Lower lobe of right lung (tissue), 2 donors: ENCODE measurements around the gene ATG16L1. TPM values are rescaled to one million over a fixed set of nuclear protein-coding genes. Genes with fewer than 3 reads are reported as not detected.
"Not testable (repeated sequence)": the region's sequence is repeated elsewhere in the genome, so short reads cannot be mapped to it uniquely, and the experiment has no call there.

Source experiments
- ATAC-seq, 2 donors: fragments of 200-7000 bp; cut with Tn5 transposase; one replicate each; pipeline ENCODE4 v1.9.1; 2020 to 2022; ENCODE audit warnings: mild to moderate bottlenecking in 2 of 2, moderate library complexity in 2 of 2
- DNase-seq: peaks from one replicate; pipeline ENCODE4 v3.0.0-alpha.2; 2020
- H3K27ac ChIP-seq: fragments of 200-600 bp; one replicate; pipeline ENCODE4 v1.8.0; 2022
- H3K27me3 ChIP-seq: fragments of 200-600 bp; one replicate; pipeline ENCODE4 v1.8.0; 2022; ENCODE audit warnings: low read depth
- H3K36me3 ChIP-seq: fragments of 200-600 bp; one replicate; pipeline ENCODE4 v1.8.0; 2022; ENCODE audit warnings: mild to moderate bottlenecking
- H3K4me1 ChIP-seq: fragments of 200-600 bp; one replicate; pipeline ENCODE4 v1.8.0; 2022
- H3K4me3 ChIP-seq: fragments of 200-600 bp; one replicate; pipeline ENCODE4 v1.8.0; 2022; ENCODE audit warnings: mild to moderate bottlenecking
- H3K9me3 ChIP-seq: fragments of 200-600 bp; one replicate; pipeline ENCODE4 v1.8.0; 2022
- CTCF ChIP-seq: fragments of 200-600 bp; IDR thresholded peaks from one replicate; pipeline ENCODE4 v1.8.0; 2022; ENCODE audit warnings: antibody characterized with exemption, mild to moderate bottlenecking
- intact Hi-C: fragments of 100-400 bp; cut with DNase I; formaldehyde crosslinking; loops from one replicate; pipeline ENCODE4 v1.11.0; 2022
- total RNA-seq: library from RNA; stranded (reverse); fragmentation: NEBNext Ultra II Directional; extraction: Animal tissue kit (Norgen Biotek cat#: 25700); gene quantifications from one replicate; pipeline ENCODE4 v1.2.1, GENCODE V29; 2021
- donor health status: DM: no; HTN: yes; CAD: no; lungs with severe emphysema.

Gene ATG16L1
- total RNA-seq, 1 donor from 2014 or later = 21.4 TPM

- ATAC-seq (no peak), DNase-seq (no peak)
- intact Hi-C loops = no loop called here
- Histone ChIP-seq H3K27me3 (no peaks in the 10 kb centered on the region), H3K27ac (no peak overlapping the region), H3K4me1 (peaks cover 8% of the 10 kb centered on the region), H3K4me3 (no peak overlapping the region), H3K36me3 (no peaks in the 10 kb centered on the region), H3K9me3 (no peaks in the 10 kb centered on the region)
- no peak for TF ChIP-seq CTCF
Measured at GRCh38 chr2:233328922-233329321, 77.4 kb downstream of the ATG16L1 start.

DNA sequence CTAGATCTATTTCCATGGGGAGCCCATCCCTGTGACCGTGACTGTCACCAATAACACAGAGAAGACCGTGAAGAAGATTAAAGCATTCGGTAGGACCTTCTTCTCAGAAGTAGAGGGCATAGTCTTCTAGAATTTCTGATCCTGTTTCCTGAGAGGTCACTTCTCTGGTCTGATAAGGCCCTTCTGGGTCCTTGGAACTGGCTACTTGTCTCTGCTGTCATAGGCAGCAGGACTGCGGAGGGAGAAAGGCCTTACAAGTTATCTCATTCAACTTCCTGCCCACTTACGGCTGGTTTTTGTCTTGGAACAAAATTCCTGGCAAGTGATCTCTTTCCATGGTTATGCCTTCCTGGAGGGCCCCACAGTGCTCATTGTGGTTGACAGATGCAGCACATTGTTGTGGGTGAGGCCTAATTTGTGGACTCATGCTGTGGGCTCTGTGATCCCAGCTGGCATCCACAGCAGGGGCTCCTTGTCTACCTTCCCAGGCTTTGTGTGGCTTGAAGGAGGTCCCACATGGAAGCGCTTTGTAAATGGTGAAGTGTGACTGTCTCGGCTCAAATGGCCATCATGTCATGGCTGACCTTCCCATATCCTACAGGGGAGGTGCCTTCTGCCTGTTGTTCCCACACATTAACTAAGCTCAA, 78.1 kb downstream of the ATG16L1 start:
- Histone ChIP-seq H3K9me3 (no peaks in the 10 kb centered on the region), H3K4me1 (peaks cover 8% of the 10 kb centered on the region), H3K27ac (no peak overlapping the region), H3K4me3 (no peak overlapping the region), H3K36me3 (no peaks in the 10 kb centered on the region), H3K27me3 (no peaks in the 10 kb centered on the region)
- DNase-seq = no peak
- intact Hi-C loops = no loop called here
- no peak for TF ChIP-seq CTCF
- ATAC-seq = no peak

- DNase-seq = peak; percentile 80
Measured at GRCh38 chr2:233331536-233331935, 80.1 kb downstream of the ATG16L1 start.

GRCh38 chr2:233332125-233332524, 80.7 kb downstream of the ATG16L1 start:
- intact Hi-C loops = no loop called here
- TF ChIP-seq CTCF = no peak
- peaks cover 8% of the 10 kb centered on the region for H3K4me1 ChIP-seq
- H3K4me3 ChIP-seq = no peak overlapping the region
- H3K27ac ChIP-seq = peak overlapping the region; percentile 50
- H3K9me3 ChIP-seq = no peaks in the 10 kb centered on the region
- H3K27me3 ChIP-seq = no peaks in the 10 kb centered on the region
- no peak for ATAC-seq
- H3K36me3 ChIP-seq = no peaks in the 10 kb centered on the region
- no peak for DNase-seq

More at GRCh38 chr2:233331536-233331935, 80.1 kb downstream of the ATG16L1 start:
- Histone ChIP-seq H3K4me3 (no peak overlapping the region), H3K9me3 (no peaks in the 10 kb centered on the region), H3K27me3 (no peaks in the 10 kb centered on the region), H3K27ac (peak overlapping the region; percentile 70), H3K4me1 (peaks cover 8% of the 10 kb centered on the region), H3K36me3 (no peaks in the 10 kb centered on the region)
- TF ChIP-seq CTCF = no peak
- intact Hi-C loops = no loop called here
- peak; percentile 83 to 89 for ATAC-seq

DNA sequence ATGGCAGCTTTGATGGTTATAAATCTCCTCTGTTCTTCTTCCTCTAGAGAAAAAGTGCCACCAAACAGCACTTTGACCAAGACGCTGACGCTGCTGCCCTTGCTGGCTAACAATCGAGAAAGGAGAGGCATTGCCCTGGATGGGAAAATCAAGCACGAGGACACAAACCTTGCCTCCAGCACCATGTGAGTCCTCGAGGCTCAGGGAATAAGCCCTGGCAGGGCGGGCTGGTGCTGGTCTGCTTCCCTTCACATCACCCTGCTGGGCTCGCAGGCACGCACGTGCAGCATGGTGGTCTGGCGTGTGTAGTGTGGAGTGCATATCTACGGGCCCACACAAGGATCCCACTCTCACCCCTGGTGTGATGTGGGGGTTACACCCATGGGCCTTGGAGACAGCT, 83.4 kb downstream of the ATG16L1 start:
- Histone ChIP-seq H3K36me3 (no peaks in the 10 kb centered on the region), H3K27me3 (no peaks in the 10 kb centered on the region), H3K4me1 (peaks cover 8% of the 10 kb centered on the region), H3K27ac (no peak overlapping the region), H3K9me3 (no peaks in the 10 kb centered on the region), H3K4me3 (no peak overlapping the region)
- DNase-seq (no peak), ATAC-seq (no peak)
- intact Hi-C loops = no loop called here
- TF ChIP-seq CTCF = no peak

- DNase-seq, intact Hi-C loops, ATAC-seq, H3K9me3 ChIP-seq, H3K27me3 ChIP-seq, H3K27ac ChIP-seq, H3K36me3 ChIP-seq, H3K4me3 ChIP-seq, H3K4me1 ChIP-seq: not testable (repeated sequence)
Measured at GRCh38 chr2:233336091-233336490, 84.6 kb downstream of the ATG16L1 start.
